K562 (cell line): ENCODE data around the gene DNM1. TPM values are rescaled to one million over a fixed set of nuclear protein-coding genes. Genes with fewer than 3 reads are reported as not detected.

ENCODE experiments used
- ARNT ChIP-seq, 2 experiments: fragments of 450-650 bp; IDR thresholded peaks; 2 replicates each; pipeline ENCODE4 v1.6.1; 2016; ENCODE audit warnings: mild to moderate bottlenecking in 1 of 2
- ELF1 ChIP-seq: fragments of 200-800 bp; sonication (Bioruptor generic); IDR thresholded peaks from 2 replicates; pipeline ENCODE4 v1.6.1; 2016; ENCODE audit warnings: missing genetic modification characterization, missing compliant biosample characterization
- FOXA3 ChIP-seq, 2 experiments: fragments of 450-650 bp in 1 of 2; sonication (generic) in 1 of 2; formaldehyde crosslinking; IDR thresholded peaks in 1 of 2; conservative IDR thresholded peaks in 1 of 2; 2 replicates each; pipeline versions ENCODE4 v1.4.0 to v1.8.0; 2020 to 2022; ENCODE audit warnings: mild to moderate bottlenecking in 2 of 2, missing genetic modification reagents in 1 of 2
- NCOA1 ChIP-seq: fragments of 450-650 bp; IDR thresholded peaks from 2 replicates; pipeline ENCODE4 v1.6.1; 2016; ENCODE audit warnings: low read depth
- RBM25 ChIP-seq: fragments of 200-400 bp; formaldehyde crosslinking; IDR thresholded peaks from 2 replicates; pipeline ENCODE4 v1.6.1; 2018; ENCODE audit warnings: low read length, low read depth, moderate library complexity; ENCODE audit not compliant: severe bottlenecking
- SIN3A ChIP-seq, 2 experiments: fragments of 150-350 bp in 1 of 2; IDR thresholded peaks; 2 replicates each; pipeline ENCODE4 v1.6.1; 2011 to 2016; ENCODE audit warnings: borderline replicate concordance in 2 of 2, low read depth in 2 of 2, low read length in 2 of 2, mild to moderate bottlenecking in 2 of 2, moderate library complexity in 2 of 2; ENCODE audit not compliant: control insufficient read depth in 1 of 2
- U2AF2 ChIP-seq: fragments of 200-400 bp; formaldehyde crosslinking; optimal IDR thresholded peaks from 2 replicates; pipeline ENCODE3; 2017; ENCODE audit warnings: low read depth, mild to moderate bottlenecking, low read length
- ZNF134 ChIP-seq: fragments of 250-450 bp; sonication (Bioruptor Pico); conservative IDR thresholded peaks from 2 replicates; pipeline ENCODE4 v1.4.0; 2020
- ZNF780A ChIP-seq: fragments of 250-450 bp; sonication (Bioruptor Pico); IDR thresholded peaks from 2 replicates; pipeline ENCODE4 v1.5.0; 2021; ENCODE audit warnings: mild to moderate bottlenecking
- polyA plus RNA-seq, 8 experiments: library from polyadenylated mRNA; depleted of rRNA in 4 of 8; stranded (reverse) in 5 of 8; unstranded in 3 of 8; fragments of >200 nt; fragmentation: Nextera tagmentation in 2 of 8; fragmentation: Illumina TruSeq in 1 of 8; extraction: Ambion mirVana in 2 of 8; extraction: Trizol in 1 of 8; gene quantifications; 2 replicates each; pipeline versions ENCODE4 v1.2.1 to v1.2.3, GENCODE V29; 2011 to 2014; ENCODE audit warnings: inconsistent platforms in 1 of 8, missing spikeins in 1 of 8
- total RNA-seq, 7 experiments: library from RNA; depleted of rRNA in 6 of 7; stranded (reverse); fragments of >200 nt in 6 of 7; fragmentation: Illumina TruSeq in 2 of 7; extraction: Trizol in 2 of 7; gene quantifications; 2 replicates each; pipeline versions ENCODE4 v1.2.1 to v1.2.3, GENCODE V29; 2011 to 2021; ENCODE audit warnings: low replicate concordance in 1 of 7
- TF ChIP-seq, protein P1 (sequence below): fragments of 450-650 bp; IDR thresholded peaks from 2 replicates; pipeline ENCODE4 v1.6.1; 2016; ENCODE audit warnings: low read depth
- TF ChIP-seq, protein P2 (sequence below): fragments of 250-450 bp; sonication (Bioruptor Pico); IDR thresholded peaks from 2 replicates; pipeline ENCODE4 v1.5.1; 2021; ENCODE audit warnings: mild to moderate bottlenecking
- TF ChIP-seq, protein P3 (sequence below): sonication (generic); formaldehyde crosslinking; IDR thresholded peaks from 2 replicates; pipeline ENCODE4 v1.8.0; 2022; ENCODE audit warnings: mild to moderate bottlenecking, low read depth, missing genetic modification reagents
- TF ChIP-seq, protein P4 (sequence below): fragments of 450-650 bp; formaldehyde crosslinking; IDR thresholded peaks from 2 replicates; pipeline ENCODE4 v1.4.0; 2022; ENCODE audit warnings: missing genetic modification characterization

The DNM1 gene
- total and polyA plus RNA-seq, 9 of the 15 experiments (the other 6 are each of a cell fraction or from before 2014, with no cell fraction given), result 0.39 to 23.1 (median 9.1) TPM

DNA sequence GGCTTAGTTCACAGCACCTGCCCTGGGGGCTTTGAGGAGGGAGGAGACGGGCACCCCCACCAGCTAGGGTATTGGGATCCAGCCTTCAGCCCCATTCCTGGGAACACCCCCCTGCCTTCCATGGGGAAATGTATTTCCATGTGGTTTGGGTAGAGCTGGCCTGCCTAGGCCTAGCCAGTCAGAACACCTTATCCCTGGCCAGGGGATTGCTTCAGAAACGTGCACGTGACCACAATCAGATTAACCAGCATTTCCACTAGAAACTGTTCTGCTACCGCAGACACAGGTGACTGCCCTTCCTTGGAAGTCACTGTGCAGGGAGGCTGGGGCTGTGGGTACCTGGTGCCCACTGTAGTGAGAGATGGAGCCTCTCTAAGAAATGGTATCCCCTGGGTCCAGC, 29.1 kb upstream of the DNM1 start (continued):
- TF ChIP-seq, protein P1, sequence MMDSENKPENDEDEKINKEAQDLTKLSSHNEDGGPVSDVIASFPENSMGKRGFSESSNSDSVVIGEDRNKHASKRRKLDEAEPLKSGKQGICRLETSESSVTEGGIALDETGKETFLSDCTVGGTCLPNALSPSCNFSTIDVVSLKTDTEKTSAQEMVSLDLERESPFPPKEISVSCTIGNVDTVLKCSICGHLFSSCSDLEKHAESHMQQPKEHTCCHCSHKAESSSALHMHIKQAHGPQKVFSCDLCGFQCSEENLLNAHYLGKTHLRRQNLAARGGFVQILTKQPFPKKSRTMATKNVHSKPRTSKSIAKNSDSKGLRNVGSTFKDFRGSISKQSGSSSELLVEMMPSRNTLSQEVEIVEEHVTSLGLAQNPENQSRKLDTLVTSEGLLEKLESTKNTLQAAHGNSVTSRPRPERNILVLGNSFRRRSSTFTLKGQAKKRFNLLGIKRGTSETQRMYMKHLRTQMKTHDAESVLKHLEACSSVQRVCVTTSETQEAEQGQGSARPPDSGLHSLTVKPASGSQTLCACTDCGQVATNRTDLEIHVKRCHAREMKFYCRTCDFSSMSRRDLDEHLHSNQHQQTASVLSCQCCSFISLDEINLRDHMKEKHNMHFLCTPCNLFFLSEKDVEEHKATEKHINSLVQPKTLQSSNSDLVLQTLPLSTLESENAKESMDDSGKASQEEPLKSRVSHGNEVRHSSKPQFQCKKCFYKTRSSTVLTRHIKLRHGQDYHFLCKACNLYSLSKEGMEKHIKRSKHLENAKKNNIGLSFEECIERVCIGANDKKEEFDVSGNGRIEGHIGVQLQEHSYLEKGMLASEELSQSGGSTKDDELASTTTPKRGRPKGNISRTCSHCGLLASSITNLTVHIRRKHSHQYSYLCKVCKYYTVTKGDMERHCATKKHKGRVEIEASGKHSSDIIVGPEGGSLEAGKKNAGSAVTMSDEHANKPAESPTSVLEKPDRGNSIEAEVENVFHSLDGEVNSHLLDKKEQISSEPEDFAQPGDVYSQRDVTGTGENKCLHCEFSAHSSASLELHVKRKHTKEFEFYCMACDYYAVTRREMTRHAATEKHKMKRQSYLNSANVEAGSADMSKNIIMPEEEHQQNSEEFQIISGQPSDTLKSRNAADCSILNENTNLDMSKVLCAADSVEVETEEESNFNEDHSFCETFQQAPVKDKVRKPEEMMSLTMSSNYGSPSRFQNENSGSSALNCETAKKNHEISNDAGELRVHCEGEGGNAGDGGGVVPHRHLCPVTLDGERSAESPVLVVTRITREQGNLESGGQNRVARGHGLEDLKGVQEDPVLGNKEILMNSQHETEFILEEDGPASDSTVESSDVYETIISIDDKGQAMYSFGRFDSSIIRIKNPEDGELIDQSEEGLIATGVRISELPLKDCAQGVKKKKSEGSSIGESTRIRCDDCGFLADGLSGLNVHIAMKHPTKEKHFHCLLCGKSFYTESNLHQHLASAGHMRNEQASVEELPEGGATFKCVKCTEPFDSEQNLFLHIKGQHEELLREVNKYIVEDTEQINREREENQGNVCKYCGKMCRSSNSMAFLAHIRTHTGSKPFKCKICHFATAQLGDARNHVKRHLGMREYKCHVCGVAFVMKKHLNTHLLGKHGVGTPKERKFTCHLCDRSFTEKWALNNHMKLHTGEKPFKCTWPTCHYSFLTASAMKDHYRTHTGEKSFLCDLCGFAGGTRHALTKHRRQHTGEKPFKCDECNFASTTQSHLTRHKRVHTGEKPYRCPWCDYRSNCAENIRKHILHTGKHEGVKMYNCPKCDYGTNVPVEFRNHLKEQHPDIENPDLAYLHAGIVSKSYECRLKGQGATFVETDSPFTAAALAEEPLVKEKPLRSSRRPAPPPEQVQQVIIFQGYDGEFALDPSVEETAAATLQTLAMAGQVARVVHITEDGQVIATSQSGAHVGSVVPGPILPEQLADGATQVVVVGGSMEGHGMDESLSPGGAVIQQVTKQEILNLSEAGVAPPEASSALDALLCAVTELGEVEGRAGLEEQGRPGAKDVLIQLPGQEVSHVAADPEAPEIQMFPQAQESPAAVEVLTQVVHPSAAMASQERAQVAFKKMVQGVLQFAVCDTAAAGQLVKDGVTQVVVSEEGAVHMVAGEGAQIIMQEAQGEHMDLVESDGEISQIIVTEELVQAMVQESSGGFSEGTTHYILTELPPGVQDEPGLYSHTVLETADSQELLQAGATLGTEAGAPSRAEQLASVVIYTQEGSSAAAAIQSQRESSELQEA, result no peak
- TF ChIP-seq RBM25 (no peak), ARNT (IDR thresholded peaks at IDR 0.05) (no peak), ZNF134 (no peak), SIN3A (IDR thresholded peaks at IDR 0.05; ENCODE audit: borderline replicate concordance in 2 of 2, control insufficient read depth in 1 of 2, low read depth in 2 of 2, low read length in 2 of 2) (no peak), FOXA3 (CRISPR knock-in tag; conservative IDR thresholded peaks at IDR 0.05 in 1 of 2, IDR thresholded peaks at IDR 0.05 in 1 of 2) (no peak), U2AF2 (no peak), ZNF780A (no peak), ELF1 (tag) (no peak), NCOA1 (no peak)
- TF ChIP-seq, protein P2, sequence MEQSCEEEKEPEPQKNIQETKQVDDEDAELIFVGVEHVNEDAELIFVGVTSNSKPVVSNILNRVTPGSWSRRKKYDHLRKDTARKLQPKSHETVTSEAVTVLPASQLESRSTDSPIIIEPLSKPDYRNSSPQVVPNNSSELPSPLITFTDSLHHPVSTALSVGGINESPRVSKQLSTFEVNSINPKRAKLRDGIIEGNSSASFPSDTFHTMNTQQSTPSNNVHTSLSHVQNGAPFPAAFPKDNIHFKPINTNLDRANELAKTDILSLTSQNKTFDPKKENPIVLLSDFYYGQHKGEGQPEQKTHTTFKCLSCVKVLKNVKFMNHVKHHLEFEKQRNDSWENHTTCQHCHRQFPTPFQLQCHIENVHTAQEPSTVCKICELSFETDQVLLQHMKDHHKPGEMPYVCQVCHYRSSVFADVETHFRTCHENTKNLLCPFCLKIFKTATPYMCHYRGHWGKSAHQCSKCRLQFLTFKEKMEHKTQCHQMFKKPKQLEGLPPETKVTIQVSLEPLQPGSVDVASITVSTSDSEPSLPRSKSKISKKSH (CRISPR knock-in tag), result no peak
- TF ChIP-seq, protein P3, sequence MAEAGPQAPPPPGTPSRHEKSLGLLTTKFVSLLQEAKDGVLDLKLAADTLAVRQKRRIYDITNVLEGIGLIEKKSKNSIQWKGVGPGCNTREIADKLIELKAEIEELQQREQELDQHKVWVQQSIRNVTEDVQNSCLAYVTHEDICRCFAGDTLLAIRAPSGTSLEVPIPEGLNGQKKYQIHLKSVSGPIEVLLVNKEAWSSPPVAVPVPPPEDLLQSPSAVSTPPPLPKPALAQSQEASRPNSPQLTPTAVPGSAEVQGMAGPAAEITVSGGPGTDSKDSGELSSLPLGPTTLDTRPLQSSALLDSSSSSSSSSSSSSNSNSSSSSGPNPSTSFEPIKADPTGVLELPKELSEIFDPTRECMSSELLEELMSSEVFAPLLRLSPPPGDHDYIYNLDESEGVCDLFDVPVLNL (CRISPR knock-in tag), result no peak
- TF ChIP-seq, protein P4, sequence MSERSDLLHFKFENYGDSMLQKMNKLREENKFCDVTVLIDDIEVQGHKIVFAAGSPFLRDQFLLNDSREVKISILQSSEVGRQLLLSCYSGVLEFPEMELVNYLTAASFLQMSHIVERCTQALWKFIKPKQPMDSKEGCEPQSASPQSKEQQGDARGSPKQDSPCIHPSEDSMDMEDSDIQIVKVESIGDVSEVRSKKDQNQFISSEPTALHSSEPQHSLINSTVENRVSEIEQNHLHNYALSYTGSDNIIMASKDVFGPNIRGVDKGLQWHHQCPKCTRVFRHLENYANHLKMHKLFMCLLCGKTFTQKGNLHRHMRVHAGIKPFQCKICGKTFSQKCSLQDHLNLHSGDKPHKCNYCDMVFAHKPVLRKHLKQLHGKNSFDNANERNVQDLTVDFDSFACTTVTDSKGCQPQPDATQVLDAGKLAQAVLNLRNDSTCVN, result no peak
